LHCN-M2 (cell line): Measurements from ENCODE around the gene RPS6KA6. TPM values are rescaled to one million over a fixed set of nuclear protein-coding genes. Genes with fewer than 3 reads are reported as not detected.

Experiments
- DNase-seq: peaks from one replicate; pipeline ENCODE4 v3.0.0-alpha.2; 2012; ENCODE audit warnings: low read depth
- total RNA-seq: library from RNA; depleted of rRNA; stranded (reverse); fragments of >200 nt; gene quantifications from 2 replicates; pipeline ENCODE4 v1.2.3, GENCODE V29; 2014

RPS6KA6 gene
- total RNA-seq, 1 experiment from 2014 or later = 1.8 TPM

DNA sequence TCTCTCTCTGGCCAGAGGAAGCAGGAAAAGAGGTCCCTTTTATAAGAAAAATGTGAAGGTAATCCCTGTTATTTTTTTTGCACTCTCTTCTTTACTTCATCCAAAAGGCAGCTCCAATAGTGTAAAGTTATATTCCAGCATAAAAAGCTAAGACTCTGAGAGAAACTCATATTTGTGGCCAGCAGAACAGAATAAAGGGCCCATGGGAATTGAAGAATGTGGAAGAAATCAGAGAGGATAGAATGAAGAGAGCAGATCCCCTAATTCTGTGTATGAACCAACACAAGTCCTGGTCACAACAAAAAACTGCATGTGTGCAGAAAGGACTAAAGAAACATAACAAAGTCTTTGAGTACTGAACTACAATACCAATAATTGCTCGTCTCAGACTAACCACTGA, 22.3 kb downstream of the RPS6KA6 start:
- DNase-seq = peak; percentile 63

DNA sequence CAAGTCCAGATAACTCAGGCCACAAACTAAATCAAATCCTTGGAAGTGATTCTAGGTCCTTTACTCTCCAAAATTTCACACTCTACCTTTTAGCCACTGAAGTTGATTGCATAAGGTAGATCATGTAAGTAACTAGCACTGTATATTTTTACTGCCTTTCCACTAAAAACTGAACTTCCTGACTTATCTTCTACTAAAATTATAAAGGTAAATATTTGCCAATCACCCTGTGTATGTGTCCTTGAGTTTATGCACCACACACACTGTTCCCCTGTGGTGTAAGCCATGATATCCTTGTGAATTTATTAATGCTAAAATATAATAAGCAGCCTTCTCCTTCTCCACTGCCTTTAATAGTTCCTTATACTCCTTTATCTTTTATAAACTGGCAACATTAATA, 25.6 kb downstream of the RPS6KA6 start:
- DNase-seq = no peak

DNA sequence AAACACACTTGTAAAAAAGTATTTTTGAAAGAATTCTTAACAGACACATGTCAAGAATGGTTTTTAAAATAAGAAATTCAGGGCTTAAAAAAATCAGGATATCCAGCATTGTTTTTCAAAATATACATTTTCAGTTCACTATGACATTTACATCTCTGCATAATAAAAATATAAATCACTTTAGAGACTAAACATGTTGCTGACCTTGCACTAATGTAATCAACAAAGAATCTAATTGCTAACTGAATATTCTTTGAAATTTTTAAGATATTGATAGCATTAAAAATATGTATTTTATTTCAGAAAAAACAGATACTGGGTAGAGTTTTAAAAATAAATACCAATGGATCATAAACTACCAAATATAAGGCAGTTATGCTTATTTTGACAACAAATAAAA, 26.4 kb downstream of the RPS6KA6 start:
- DNase-seq = no peak

DNA sequence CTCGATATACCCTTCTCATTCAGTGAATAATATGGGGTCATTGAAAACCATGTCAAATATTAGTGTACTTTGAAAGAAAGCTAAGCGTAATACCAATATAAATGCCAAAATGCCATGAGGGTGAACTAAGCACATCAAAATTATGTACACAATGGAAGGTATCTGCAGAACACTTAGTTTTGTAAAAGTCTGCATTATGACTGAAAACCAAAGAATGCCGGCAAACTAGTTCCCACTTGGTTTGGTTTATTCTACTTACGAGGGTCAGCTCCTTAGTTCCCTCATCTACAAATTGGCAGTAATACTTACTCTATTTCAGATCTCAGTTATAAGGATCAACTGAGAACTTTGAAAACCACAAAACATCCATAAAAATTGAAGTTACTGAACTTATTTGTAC, 27.3 kb downstream of the RPS6KA6 start:
- DNase-seq = no peak

DNA sequence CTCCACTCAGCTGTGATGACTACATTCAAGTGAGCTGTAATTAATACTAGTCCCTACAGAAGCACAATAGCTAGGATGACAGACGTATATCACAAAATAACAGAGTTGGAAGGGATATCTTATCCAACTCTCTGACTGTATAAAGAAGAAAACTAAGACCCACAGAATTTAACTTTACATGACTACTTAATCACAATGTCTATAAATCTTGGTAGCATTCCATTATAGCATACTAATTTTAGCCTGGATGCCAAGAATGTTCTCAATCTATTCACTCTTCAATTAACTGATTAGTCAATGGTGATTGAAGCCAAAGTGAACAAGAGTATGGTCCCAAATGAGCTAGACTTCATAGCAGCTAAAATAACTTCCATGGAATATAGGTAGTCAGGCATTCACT, 31.2 kb downstream of the RPS6KA6 start:
- no peak for DNase-seq

DNA sequence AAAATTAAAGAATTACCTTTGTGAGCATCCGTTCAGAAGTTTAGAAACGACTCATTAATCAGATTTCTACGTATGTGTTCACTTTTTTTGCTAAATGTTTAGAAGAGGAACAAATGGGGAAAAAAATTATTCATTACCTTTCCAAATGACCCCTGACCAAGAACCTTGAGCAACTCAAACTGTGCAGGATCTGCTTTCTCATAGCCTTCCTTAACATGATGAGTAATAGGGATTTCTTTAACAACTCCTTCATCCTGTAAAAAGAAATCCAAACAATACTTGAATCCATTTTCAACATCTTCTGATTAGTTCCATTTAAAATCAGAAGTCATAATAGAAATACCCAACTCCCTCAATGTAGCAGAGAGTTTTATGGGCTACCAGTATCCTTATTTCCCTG, 32.1 kb downstream of the RPS6KA6 start:
- no peak for DNase-seq

DNA sequence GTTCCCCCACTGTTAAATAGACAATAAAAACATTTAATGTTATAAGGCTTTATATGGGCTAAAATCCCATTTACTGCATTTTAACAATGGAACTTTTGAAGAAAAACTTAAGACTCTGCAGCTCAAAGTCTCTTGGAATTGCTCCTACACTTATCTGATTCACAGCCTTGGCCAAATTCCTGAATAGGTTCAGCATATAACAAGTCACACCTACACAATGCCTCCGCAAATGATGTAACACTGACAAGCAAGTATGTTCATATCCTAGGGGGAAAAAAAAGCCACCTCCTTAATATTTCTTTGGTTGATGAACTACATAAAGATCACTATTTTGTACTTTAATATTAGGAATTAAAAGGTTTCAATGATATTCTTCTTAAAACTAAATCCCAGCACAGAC, 34.5 kb downstream of the RPS6KA6 start:
- no peak for DNase-seq

DNA sequence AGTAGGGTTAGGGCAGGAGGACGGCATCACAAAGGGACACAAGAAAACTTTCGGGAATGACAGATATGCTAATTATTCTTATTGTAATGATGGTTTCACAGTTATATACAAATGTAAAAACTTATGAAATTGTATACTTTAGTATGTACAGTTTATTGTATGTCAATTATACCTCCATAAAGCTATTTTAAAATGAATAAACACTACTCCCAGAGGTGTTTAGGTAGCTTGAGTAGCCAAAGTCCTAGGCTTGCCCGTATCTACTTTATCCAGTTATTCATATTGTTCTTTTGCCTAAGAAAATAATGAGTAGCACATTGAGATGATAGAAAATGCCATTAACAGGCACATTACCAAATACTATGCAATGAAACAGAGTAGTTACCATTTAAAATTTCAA, 43.0 kb downstream of the RPS6KA6 start:
- DNase-seq = no peak

DNA sequence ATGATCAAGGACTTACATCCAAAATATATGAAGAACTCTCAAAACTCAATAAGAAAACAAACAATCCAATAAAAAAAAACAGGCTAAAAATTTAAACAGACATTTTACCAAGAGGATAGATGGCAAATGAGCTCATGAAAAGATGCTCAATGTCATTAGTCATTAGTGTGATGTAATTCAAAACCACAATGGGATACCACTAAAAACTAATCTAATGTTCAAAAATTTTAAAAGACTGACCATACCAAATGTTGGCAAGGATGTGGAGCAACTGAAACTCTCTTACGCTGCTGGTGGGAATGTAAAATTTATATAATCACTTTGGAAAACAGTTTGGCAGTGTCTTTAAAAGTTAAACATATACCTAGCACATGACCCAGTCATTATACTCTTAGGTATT, 43.7 kb downstream of the RPS6KA6 start:
- DNase-seq = peak; percentile 29

DNA sequence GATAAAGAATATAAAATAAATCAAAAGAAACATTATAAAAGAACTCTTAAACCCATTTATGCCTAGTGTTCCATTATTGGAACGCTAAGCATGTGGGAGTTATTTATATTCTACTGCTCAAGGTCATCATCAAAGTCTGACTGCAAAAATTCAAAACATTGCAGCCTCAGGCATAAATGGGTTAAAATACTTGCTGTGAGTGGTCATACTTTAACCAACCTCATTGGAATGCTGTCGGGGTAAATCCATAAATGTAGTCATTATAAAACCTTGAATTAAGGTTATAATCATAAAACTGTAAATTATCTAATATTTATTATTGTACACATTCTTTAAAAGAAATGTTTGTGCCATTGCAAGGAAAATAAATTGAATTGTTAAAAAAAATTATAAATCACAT, 55.0 kb downstream of the RPS6KA6 start:
- DNase-seq = peak; percentile 0

DNA sequence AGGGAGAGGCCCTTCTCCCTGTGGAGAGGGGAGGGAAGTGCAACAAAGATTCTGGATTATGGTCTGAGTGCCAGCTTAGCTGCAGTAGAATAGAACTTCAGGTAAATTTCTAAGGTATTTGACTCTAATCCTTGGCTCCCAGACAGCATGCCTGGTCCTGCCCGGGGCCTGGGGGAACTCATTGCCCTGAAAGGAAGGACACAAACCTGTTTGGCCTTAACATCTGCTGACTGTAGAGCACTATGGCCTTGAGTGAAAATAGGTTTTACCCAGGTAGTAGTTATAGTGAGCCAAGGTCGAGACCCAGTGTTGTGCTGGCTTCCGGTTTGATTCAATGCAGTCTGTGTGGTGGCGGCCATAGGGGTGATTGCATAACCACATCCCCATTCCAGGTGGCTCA, 64.4 kb downstream of the RPS6KA6 start:
- no peak for DNase-seq

DNA sequence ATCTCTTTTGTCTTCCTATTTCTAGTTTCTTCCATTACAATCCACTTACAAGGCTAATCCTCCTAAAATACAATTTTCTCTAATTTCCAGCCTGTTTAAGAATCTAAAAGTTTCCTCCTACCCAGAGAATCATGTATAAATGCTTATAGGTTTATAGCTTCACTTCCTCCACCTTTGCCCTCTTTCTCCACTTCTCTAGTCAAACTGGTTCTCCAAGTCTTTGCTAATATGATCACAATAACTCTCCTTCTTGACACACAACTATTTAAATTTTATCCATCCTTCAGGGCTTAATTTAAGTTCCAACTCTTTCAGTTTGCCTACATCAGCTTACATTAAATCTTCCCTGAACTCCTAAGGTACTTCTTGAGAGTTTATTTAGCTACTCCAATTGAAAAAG, 69.2 kb downstream of the RPS6KA6 start:
- DNase-seq = no peak

DNA sequence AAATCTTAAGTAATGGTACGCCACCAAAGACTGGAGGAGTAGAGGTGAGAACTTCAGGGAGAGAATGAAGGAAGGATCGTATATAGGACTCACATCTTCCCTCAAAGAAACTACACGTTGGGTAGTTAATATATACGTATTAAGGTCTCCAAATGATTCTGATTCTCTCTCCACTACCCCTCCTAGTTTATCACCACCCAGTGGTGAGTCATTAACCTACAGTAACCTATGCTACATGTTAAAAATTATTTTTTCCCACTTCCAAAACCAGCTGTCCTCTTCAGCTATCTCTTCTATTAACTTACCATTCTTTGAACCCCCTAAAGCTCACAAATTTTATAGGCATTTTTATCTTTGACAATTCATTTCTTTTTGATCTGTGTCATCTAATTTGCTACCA, 69.7 kb downstream of the RPS6KA6 start:
- no peak for DNase-seq

DNA sequence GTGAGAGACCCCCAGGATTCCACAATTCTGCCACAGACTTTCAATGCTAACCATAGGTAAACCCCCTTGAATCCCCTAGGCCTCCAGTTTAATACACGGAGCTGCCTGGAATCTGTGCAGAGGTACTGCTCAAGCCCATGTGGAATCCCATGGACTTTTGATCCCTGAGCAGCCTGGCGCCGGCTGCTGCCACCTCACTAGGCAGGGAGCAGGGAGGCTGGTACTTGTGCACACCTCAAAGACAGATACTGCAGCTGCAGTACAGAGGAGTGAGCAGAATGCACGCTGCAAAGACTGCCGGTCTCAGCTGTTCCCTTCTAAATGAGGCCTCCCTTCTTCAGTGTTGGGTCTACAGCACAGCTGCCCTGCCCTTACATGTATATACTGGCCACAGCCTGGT, 79.4 kb downstream of the RPS6KA6 start:
- DNase-seq = no peak

DNA sequence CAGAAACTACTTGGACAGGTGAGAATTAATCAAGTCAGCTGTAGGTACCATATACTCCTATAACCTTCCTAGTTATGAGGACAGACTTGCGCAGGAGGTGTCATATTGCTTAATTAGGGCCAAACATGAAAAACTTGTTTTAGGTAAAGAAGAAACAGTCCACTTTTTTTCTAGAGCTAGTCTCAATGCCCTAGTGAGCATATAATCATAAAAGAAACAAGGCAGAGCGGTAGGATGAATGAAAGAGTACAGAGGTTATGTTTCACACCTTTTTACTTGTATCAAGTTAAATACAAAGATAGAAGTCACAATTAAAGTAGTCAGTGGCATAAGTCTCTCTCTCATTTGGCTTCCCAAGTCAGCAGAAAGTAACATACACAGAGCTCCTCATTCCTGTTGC, 88.9 kb downstream of the RPS6KA6 start:
- DNase-seq = no peak

DNA sequence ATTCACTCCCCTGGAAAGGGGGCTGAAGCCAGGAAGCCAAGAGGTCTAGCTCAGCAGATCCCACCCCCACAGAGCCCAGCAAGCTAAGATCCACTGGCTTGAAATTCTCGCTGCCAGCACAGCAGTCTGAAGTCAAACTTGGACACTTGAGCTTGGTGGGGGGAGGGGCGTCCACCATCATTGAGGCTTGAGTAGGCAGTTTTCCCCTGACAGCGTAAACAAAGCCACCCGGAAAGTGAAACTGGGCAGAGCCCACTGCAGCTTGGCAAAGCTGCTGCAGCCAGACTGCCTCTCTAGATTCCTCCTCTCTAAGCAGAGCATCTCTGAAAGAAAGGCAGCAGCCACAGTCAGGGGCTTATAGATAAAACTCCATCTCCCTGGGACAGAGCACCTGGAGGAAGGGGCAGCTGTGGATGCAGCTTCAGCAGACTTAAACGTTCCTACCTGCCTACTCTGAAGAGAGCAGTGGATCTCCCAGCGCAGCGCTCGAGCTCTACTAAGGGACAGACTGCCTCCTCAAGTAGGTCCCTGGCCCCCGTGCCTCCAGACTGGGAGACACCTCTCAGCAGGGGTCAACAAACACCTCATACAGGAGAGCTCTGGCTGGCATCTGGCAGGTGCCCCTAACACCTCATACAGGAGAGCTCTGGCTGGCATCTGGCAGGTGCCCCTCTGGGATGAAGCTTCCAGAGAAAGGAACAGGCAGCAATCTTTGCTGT, 108.4 kb downstream of the RPS6KA6 start:
- peak; percentile 18 for DNase-seq

DNA sequence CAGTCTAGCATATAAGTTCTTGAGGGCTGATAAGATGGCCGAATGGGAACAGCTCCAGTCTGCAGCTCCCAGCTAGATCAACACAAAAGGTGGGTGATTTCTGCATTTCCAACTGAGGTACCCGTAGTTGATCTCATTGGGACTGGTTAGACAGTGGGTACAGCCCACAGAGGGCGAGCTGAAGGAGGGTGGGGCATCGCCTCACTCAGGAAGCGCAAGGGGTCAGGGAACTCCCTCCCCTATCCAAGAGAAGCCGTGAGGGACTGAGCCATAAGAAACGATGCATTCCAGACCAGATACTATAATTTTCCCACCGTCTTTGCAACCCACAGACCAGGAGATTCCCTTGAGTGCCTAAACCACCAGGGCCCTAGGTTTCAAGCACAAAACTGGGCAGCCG, 109.0 kb downstream of the RPS6KA6 start:
- DNase-seq = peak; percentile 0

DNA sequence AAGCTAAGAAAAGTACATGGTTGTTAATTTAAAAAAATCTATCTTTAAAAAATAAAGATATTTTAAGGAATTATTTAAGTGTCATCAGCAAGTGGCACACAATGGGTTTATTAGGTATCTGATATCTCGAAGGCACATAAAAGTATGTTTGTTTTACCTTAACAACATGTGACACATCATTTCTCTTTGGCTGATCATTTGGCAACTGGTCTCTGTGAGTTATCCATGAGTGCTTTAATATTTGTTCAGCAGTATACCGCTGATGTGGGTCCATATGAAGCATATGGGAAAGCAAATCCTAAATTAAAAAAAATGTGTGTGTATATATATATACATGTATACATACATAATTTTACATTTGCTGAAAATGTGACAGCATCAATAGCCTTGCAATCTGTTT, 123.2 kb downstream of the RPS6KA6 start:
- no peak for DNase-seq

DNA sequence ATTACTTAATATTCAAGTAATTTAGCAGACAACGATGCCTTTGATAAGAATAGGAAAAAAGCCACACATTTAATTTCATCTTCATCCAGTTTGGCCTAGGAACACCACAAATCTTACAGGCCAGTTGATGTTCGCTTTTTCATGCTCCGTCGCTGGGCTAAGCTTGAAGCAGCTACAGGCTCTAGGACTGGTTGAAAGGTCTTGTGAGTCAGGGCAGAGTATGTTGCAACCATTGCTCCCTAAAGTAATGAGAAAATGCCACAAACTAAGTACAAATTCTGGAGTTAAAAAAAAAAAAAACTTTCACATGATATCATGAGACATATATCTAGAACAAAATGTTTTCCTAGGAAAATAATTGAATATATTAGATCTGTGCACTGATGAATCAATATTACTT, 123.8 kb downstream of the RPS6KA6 start:
- peak; percentile 43 for DNase-seq

DNA sequence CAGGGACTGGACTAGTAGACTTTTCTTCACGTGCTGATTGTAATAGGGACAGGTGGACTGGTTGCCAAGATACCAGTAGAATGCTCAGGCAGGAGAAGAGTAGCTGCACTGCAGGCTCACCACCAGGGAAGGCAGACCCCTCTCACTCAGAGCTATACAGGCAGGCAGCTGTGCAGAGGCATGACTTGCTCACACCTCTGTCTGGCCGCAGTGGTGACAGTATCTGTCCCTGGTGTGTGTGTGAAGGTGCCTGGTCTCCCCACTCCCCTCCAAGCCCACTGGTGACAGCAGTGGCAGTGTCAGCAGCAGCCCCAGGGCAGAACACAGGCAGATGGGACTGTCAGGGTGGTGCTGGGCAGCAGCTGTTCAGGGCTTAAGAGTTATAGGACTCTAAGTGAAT, 140.7 kb downstream of the RPS6KA6 start:
- DNase-seq = no peak

DNA sequence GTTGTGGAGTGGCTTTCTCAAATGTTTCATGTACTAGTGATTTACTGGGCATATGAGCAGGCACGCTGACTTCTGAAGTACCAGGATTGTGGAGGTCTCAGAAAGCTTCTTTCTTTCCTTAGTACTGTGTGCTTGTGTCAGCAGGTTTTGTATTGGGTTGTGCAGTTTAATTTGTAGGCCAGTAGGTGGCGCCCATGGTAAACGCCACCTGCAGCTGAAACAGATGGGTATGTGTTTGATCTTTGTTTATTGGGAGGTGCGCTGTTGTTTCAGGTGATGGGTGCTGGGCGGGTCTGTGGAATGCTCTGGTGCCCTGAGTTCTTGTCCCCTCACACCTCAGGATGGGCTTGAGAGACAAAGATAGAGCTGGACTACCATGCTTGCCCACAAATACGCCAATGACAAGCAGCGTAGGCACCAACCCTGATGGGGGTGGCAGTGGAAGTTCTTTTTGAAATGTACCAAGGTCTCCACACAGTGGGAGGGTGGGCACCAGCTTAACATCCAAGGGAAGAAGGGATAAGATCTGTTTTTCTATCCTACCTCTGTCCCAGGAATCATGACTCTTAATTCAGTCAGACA, 141.5 kb downstream of the RPS6KA6 start:
- peak; percentile 10 for DNase-seq

DNA sequence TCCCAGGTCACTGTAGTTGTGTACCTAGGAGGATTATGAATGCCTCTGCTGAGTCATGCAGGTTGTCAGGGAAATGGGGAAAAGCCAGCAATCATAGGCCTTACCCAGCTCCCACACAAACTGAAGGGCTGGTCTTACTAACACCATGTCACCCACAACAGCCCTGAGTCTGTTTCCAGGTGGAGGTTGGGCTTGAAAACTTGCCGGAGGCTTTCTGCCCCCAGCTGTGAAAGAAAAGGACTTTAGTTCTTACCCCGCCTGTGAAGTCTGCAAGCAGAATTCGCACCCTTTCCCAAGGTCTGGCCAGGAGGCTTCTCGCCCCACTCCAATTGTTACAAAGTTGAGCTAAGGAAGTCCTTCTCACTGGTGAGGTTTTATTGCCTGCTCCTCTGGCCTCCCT, 143.9 kb downstream of the RPS6KA6 start:
- DNase-seq = no peak
